Measurements from ENCODE around the gene DVL2.

The DVL2 gene

GRCh38 chr17:7234083-7234951 is at the start of gene DVL2:
TSS of gene DVL2 (minus strand) at chr17:7234517. CDS start at chr17:7234262, 255 bp downstream.
- DNase-seq: peak; percentile 72

GRCh38 chr17:7283471-7284216 is 49.3 kb upstream of the DVL2 start:
- no peak for DNase-seq

GRCh38 chr17:7282752-7283321 is 48.5 kb upstream of the DVL2 start:
- DNase-seq: no peak

GRCh38 chr17:7281953-7282751 is 47.8 kb upstream of the DVL2 start:
- DNase-seq: no peak

- no peak for DNase-seq
These were observed 47.0 kb upstream of the DVL2 start, which contains the start of gene SLC2A4 for GRCh38 chr17:7281074-7281952. TSS of gene SLC2A4 (plus strand) at chr17:7281718. CDS start at chr17:7281935, 217 bp downstream.

- no peak for DNase-seq
These were observed 46.3 kb upstream of the DVL2 start for GRCh38 chr17:7280519-7281073.

- no peak for DNase-seq
These were observed 45.1 kb upstream of the DVL2 start for GRCh38 chr17:7279448-7279847.

- no peak for DNase-seq
These were observed 32.5 kb upstream of the DVL2 start for GRCh38 chr17:7266784-7267183.

GRCh38 chr17:7263801-7264078 is 29.4 kb upstream of the DVL2 start:
- no peak for DNase-seq

GRCh38 chr17:7262935-7263800 is 28.9 kb upstream of the DVL2 start:
- DNase-seq: no peak

- no peak for DNase-seq
These were observed 28.0 kb upstream of the DVL2 start, which contains the start of gene CLDN7 for GRCh38 chr17:7262192-7262934. TSS of gene CLDN7 (minus strand) at chr17:7262478. CDS start at chr17:7262043, 435 bp downstream.

GRCh38 chr17:7261379-7262191 is 27.3 kb upstream of the DVL2 start:
- DNase-seq: no peak

- no peak for DNase-seq
These were observed 26.5 kb upstream of the DVL2 start for GRCh38 chr17:7260651-7261378.

GRCh38 chr17:7260151-7260550 is 25.8 kb upstream of the DVL2 start:
- no peak for DNase-seq

- DNase-seq: no peak
These were observed 25.2 kb upstream of the DVL2 start for GRCh38 chr17:7259555-7259889.

- no peak for DNase-seq
These were observed 24.6 kb upstream of the DVL2 start for GRCh38 chr17:7258731-7259554.

GRCh38 chr17:7256766-7257456 is 22.6 kb upstream of the DVL2 start:
- DNase-seq: no peak

All from SIG-M5 (cell line).